B cell (primary cell): Measurements from ENCODE around the gene LEMD2. TPM values are rescaled to one million over a fixed set of nuclear protein-coding genes. Genes with fewer than 3 reads are reported as not detected.

ENCODE experiments used
- ATAC-seq: fragments of 200-7000 bp; cut with Tn5 transposase; one replicate; pipeline ENCODE4 v1.10.0; 2021; ENCODE audit warnings: low read depth, mild to moderate bottlenecking, moderate number of reproducible peaks, moderate library complexity
- CTCF ChIA-PET: fragments of 350-600 bp; sonication (Branson Sonifier 250); formaldehyde crosslinking; loops from one replicate; lab custom pipeline; 2021; ENCODE audit warnings: antibody characterized with exemption, inconsistent platforms; lab: Charles Lee
- POLR2A ChIA-PET: fragments of 350-600 bp; sonication (Branson Sonifier 250); formaldehyde crosslinking; loops from one replicate; lab custom pipeline; 2021; ENCODE audit warnings: antibody characterized with exemption; lab: Charles Lee
- DNase-seq: peaks from one replicate; pipeline ENCODE4 v3.0.0; 2013
- H2AFZ ChIP-seq: 2 replicates; pipeline ENCODE4 v1.6.1; 2012; ENCODE audit warnings: mild to moderate bottlenecking, low read depth, low read length; ENCODE audit not compliant: insufficient read depth, poor library complexity, severe bottlenecking
- H3K27ac ChIP-seq, 2 donors: 1 replicate in 1 of 2; 2 replicates in 1 of 2; pipeline ENCODE4 v1.5.1; 2012 to 2013; ENCODE audit warnings: low read length in 2 of 2, mild to moderate bottlenecking in 2 of 2, moderate library complexity in 1 of 2
- H3K27me3 ChIP-seq, 4 experiments: fragments of 200-600 bp in 1 of 4; sonication (generic) in 1 of 4; replicated peaks in 1 of 4; 1 replicate in 2 of 4; 2 replicates in 2 of 4; pipeline versions ENCODE4 v1.6.1 to v1.7.0; 2013 to 2016; ENCODE audit warnings: low read length in 3 of 4, mild to moderate bottlenecking in 2 of 4, mixed read lengths in 1 of 4, moderate library complexity in 1 of 4; ENCODE audit not compliant: insufficient read depth in 4 of 4, control insufficient read depth in 3 of 4; ENCODE audit errors: control extremely low read depth in 1 of 4
- H3K36me3 ChIP-seq, 2 experiments: replicated peaks in 1 of 2; 1 replicate in 1 of 2; 2 replicates in 1 of 2; pipeline versions ENCODE4 v1.6.1 to v1.7.1; 2013; ENCODE audit warnings: low read length in 1 of 2; ENCODE audit not compliant: insufficient read depth in 2 of 2, control insufficient read depth in 1 of 2; ENCODE audit errors: control extremely low read depth in 1 of 2, extremely low read depth in 1 of 2
- H3K4me1 ChIP-seq, 2 donors: fragments of 200-600 bp in 1 of 2; sonication (generic) in 1 of 2; 1 replicate in 1 of 2; 2 replicates in 1 of 2; pipeline versions ENCODE4 v1.5.1 to v1.6.1; 2013 to 2017; ENCODE audit warnings: low read length in 2 of 2; ENCODE audit not compliant: control insufficient read depth in 2 of 2, insufficient read depth in 2 of 2
- H3K4me2 ChIP-seq: replicated peaks from 2 replicates; pipeline ENCODE3; 2012; ENCODE audit warnings: mild to moderate bottlenecking, low read depth, low read length; ENCODE audit not compliant: poor library complexity, severe bottlenecking
- H3K4me3 ChIP-seq, 5 experiments: fragments of 200-600 bp in 1 of 5; sonication (generic) in 1 of 5; 1 replicate in 3 of 5; 2 replicates in 2 of 5; pipeline versions ENCODE4 v1.5.1 to v1.7.0; 2011 to 2016; ENCODE audit warnings: low read length in 4 of 5, mild to moderate bottlenecking in 4 of 5, low read depth in 2 of 5, control low read depth in 1 of 5, moderate library complexity in 1 of 5; ENCODE audit not compliant: insufficient read depth in 1 of 5; ENCODE audit errors: control extremely low read depth in 1 of 5, extremely low read depth in 1 of 5
- H3K79me2 ChIP-seq: fragments of 200-600 bp; sonication (generic); one replicate; pipeline ENCODE4 v1.6.0; 2016; ENCODE audit warnings: low read length; ENCODE audit not compliant: control insufficient read depth, insufficient read depth
- H3K9ac ChIP-seq: fragments of 200-600 bp; sonication (generic); 2 replicates; pipeline ENCODE4 v1.6.1; 2017; ENCODE audit warnings: mild to moderate bottlenecking, low read length, moderate library complexity
- H3K9me3 ChIP-seq, 3 donors: one replicate each; pipeline versions ENCODE4 v1.6.1 to v1.7.1; 2013; ENCODE audit warnings: low read length in 2 of 3; ENCODE audit not compliant: control insufficient read depth in 2 of 3, insufficient read depth in 1 of 3; ENCODE audit errors: control extremely low read depth in 1 of 3
- H4K20me1 ChIP-seq: 2 replicates; pipeline ENCODE4 v1.6.0; 2012; ENCODE audit warnings: mild to moderate bottlenecking, low read length; ENCODE audit not compliant: insufficient read depth, control insufficient read depth, poor library complexity, severe bottlenecking
- H3K27ac Mint-ChIP-seq: one replicate; pipeline ENCODE4 v1.8.0; 2021; ENCODE audit warnings: mixed read lengths
- H3K27me3 Mint-ChIP-seq: one replicate; pipeline ENCODE4 v1.8.0; 2021; ENCODE audit warnings: mixed read lengths
- H3K4me1 Mint-ChIP-seq: one replicate; pipeline ENCODE4 v1.8.0; 2021; ENCODE audit warnings: mixed read lengths
- H3K4me3 Mint-ChIP-seq: one replicate; pipeline ENCODE4 v1.8.0; 2021; ENCODE audit warnings: mixed read lengths
- H3K9me3 Mint-ChIP-seq: one replicate; pipeline ENCODE4 v1.8.0; 2022; ENCODE audit warnings: mixed read lengths; ENCODE audit not compliant: insufficient read depth
- EZH2 ChIP-seq: IDR thresholded peaks from 2 replicates; pipeline ENCODE4 v1.6.1; 2012; ENCODE audit warnings: borderline replicate concordance, low read depth, mild to moderate bottlenecking, moderate library complexity, low read length; ENCODE audit not compliant: insufficient read depth, poor library complexity, severe bottlenecking
- WGBS: methylation state at CpG from one replicate; pipeline ENCODE4 v1.1.5; 2013; ENCODE audit warnings: missing lambda C conversion rate; ENCODE audit not compliant: insufficient coverage; 5-methylcytosine and 5-hydroxymethylcytosine counted together
- intact Hi-C: fragments of 100-400 bp; cut with micrococcal nuclease; formaldehyde crosslinking; loops from one replicate; pipeline ENCODE4 v1.10.0; 2022
- polyA plus RNA-seq: library from polyadenylated mRNA; depleted of rRNA; stranded (reverse); fragments of >200 nt; gene quantifications from 2 replicates; pipeline ENCODE4 v1.2.3, GENCODE V29; 2012
- total RNA-seq, 2 donors: library from RNA; stranded (reverse); fragments of 120-200 nt in 1 of 2; gene quantifications; 1 replicate in 1 of 2; 2 replicates in 1 of 2; pipeline versions ENCODE4 v1.2.3 to v1.2.4, GENCODE V29; 2013 to 2022
- TF ChIP-seq, protein P1 (sequence below): fragments of 200-600 bp; IDR thresholded peaks from one replicate; pipeline ENCODE4 v1.8.0; 2022; ENCODE audit warnings: antibody characterized with exemption, mild to moderate bottlenecking

LEMD2 gene
- total and polyA plus RNA-seq, 2 donors (not counting 1 experiment from before 2014, with no cell fraction given): 58.7 to 113 TPM

- POLR2A ChIA-PET: interaction anchor here (0.6 kb wide), 1 partner anchor 37 kb away, joined by 3 read pairs; no protein-coding TSS in a partner anchor
- TF ChIP-seq EZH2: no peak
- TF ChIP-seq, protein P1, sequence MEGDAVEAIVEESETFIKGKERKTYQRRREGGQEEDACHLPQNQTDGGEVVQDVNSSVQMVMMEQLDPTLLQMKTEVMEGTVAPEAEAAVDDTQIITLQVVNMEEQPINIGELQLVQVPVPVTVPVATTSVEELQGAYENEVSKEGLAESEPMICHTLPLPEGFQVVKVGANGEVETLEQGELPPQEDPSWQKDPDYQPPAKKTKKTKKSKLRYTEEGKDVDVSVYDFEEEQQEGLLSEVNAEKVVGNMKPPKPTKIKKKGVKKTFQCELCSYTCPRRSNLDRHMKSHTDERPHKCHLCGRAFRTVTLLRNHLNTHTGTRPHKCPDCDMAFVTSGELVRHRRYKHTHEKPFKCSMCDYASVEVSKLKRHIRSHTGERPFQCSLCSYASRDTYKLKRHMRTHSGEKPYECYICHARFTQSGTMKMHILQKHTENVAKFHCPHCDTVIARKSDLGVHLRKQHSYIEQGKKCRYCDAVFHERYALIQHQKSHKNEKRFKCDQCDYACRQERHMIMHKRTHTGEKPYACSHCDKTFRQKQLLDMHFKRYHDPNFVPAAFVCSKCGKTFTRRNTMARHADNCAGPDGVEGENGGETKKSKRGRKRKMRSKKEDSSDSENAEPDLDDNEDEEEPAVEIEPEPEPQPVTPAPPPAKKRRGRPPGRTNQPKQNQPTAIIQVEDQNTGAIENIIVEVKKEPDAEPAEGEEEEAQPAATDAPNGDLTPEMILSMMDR: no peak
- Mint-ChIP-seq H3K4me1 (peaks cover 4% of the 10 kb centered on the region), H3K27ac (no peak overlapping the region), H3K27me3 (peaks cover 37% of the 10 kb centered on the region), H3K4me3 (no peak overlapping the region), H3K9me3 (no peaks in the 10 kb centered on the region)
- no peak overlapping the region for H3K9ac ChIP-seq
- H3K9me3 ChIP-seq: peaks cover 0 to 3% (median 0%) of the 10 kb centered on the region in 3 donors
- H3K79me2 ChIP-seq: no peaks in the 10 kb centered on the region
- H3K4me3 ChIP-seq: no peak overlapping the region
- CTCF ChIA-PET: interaction anchor here (0.8 kb wide), 1 partner anchor 43 kb away, joined by 3 read pairs; no protein-coding TSS in a partner anchor
- no peak for DNase-seq
- no peak overlapping the region for H3K4me2 ChIP-seq
- no peaks in the 10 kb centered on the region for H4K20me1 ChIP-seq
- no peaks in the 10 kb centered on the region for H3K4me1 ChIP-seq
- 87% methylated on average over 8 of the region's 9 CpGs for WGBS
- peaks cover 0 to 11% (median 0%) of the 10 kb centered on the region in 4 experiments for H3K27me3 ChIP-seq
- H2AFZ ChIP-seq: no peak overlapping the region
- H3K36me3 ChIP-seq: no peaks in the 10 kb centered on the region
- intact Hi-C loops: no loop called here
- no peak overlapping the region for H3K27ac ChIP-seq
- ATAC-seq: no peak
Observed at GRCh38 chr6:33765368-33765767, 23.6 kb downstream of the LEMD2 start.

DNA sequence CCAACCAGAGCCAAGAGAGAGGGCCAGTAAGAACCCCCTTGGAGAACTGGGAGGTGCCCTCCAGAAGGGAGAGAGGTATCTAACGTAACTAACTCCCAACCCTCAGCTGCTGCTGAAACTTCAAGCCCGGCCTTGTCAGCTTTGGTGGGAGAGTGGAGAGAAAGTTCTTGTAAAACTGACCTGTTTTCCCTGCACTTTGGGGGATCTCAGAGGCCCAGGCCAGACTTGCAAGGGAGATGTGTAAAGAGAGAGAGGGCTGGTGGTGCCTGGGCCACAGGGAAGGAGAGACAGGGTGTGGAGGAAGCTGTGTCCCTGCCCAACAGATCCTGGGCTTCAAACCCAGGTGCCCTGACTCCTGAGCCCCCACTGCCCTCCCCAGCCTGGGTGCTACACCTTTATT is 24.9 kb downstream of the LEMD2 start:
- Histone ChIP-seq H3K4me1 (no peaks in the 10 kb centered on the region), H4K20me1 (no peaks in the 10 kb centered on the region), H3K9me3 (peaks cover 0 to 3% (median 0%) of the 10 kb centered on the region in 3 donors), H3K9ac (no peak overlapping the region), H3K79me2 (no peaks in the 10 kb centered on the region), H3K27me3 (peaks cover 0 to 8% (median 0%) of the 10 kb centered on the region in 4 experiments), H3K27ac (no peak overlapping the region), H3K4me3 (no peak overlapping the region), H3K36me3 (no peaks in the 10 kb centered on the region), H2AFZ (no peak overlapping the region), H3K4me2 (no peak overlapping the region)
- Mint-ChIP-seq H3K27ac (no peak overlapping the region), H3K4me1 (peaks cover 4% of the 10 kb centered on the region), H3K4me3 (no peak overlapping the region), H3K27me3 (peaks cover 37% of the 10 kb centered on the region), H3K9me3 (no peaks in the 10 kb centered on the region)
- WGBS: 100% methylated on average over 1 of the region's 2 CpGs
- ChIA-PET POLR2A (no interaction called here), CTCF (interaction anchor here (1.5 kb wide), 1 partner anchor 21 kb away, joined by 4 read pairs; no protein-coding TSS in a partner anchor)
- intact Hi-C loops: no loop called here
- TF ChIP-seq, protein P1: no peak
- TF ChIP-seq EZH2: no peak
- no peak for ATAC-seq
- DNase-seq: no peak
